Suppressor macrophage treated with lipopolysaccharide for 4 hours (primary cell): ENCODE data around the gene CAPN14.
A peak's percentile ranks its signal among the peaks of the same experiment; 100 is the strongest.

Experiments used
- DNase-seq: peaks from one replicate; pipeline ENCODE4 v3.0.0-alpha.2; 2020

The CAPN14 gene

GRCh38 chr2:31223749-31224148, 6.4 kb upstream of the CAPN14 start:
- DNase-seq, result no peak

GRCh38 chr2:31223026-31223425, 5.7 kb upstream of the CAPN14 start:
- DNase-seq, result no peak

GRCh38 chr2:31222071-31222470, 4.8 kb upstream of the CAPN14 start:
- DNase-seq, result no peak

GRCh38 chr2:31221544-31221943, 4.2 kb upstream of the CAPN14 start:
- DNase-seq, result no peak

GRCh38 chr2:31219131-31219969, 2.0 kb upstream of the CAPN14 start:
- peak; percentile 89 for DNase-seq

GRCh38 chr2:31216734-31217133, 581 bp downstream of the CAPN14 start:
- no peak for DNase-seq

- no peak for DNase-seq
These were observed 2.8 kb downstream of the CAPN14 start for GRCh38 chr2:31214444-31214915.

- DNase-seq, result no peak
These were observed 3.5 kb downstream of the CAPN14 start for GRCh38 chr2:31213601-31214443.

- DNase-seq, result no peak
These were observed 4.4 kb downstream of the CAPN14 start for GRCh38 chr2:31212659-31213600.

GRCh38 chr2:31208240-31208639, 9.1 kb downstream of the CAPN14 start:
- DNase-seq, result no peak

- no peak for DNase-seq
These were observed 9.5 kb downstream of the CAPN14 start for GRCh38 chr2:31207790-31208189.

- DNase-seq, result no peak
These were observed 11.7 kb downstream of the CAPN14 start for GRCh38 chr2:31205613-31206012.

GRCh38 chr2:31205186-31205585, 12.1 kb downstream of the CAPN14 start:
- no peak for DNase-seq

GRCh38 chr2:31204783-31205182, 12.5 kb downstream of the CAPN14 start:
- no peak for DNase-seq

GRCh38 chr2:31203916-31204315, 13.4 kb downstream of the CAPN14 start:
- no peak for DNase-seq

GRCh38 chr2:31202833-31203232, 14.5 kb downstream of the CAPN14 start:
- DNase-seq, result no peak

GRCh38 chr2:31202041-31202440, 15.3 kb downstream of the CAPN14 start:
- DNase-seq, result no peak

GRCh38 chr2:31200972-31201371, 16.3 kb downstream of the CAPN14 start:
- no peak for DNase-seq

GRCh38 chr2:31199206-31199605, 18.1 kb downstream of the CAPN14 start:
- DNase-seq, result no peak

- no peak for DNase-seq
These were observed 19.6 kb downstream of the CAPN14 start for GRCh38 chr2:31197669-31198068.

- no peak for DNase-seq
These were observed 20.1 kb downstream of the CAPN14 start for GRCh38 chr2:31197166-31197565.

GRCh38 chr2:31196622-31197021, 20.7 kb downstream of the CAPN14 start:
- no peak for DNase-seq

GRCh38 chr2:31193806-31194205, 23.5 kb downstream of the CAPN14 start:
- DNase-seq, result no peak
